Panc1 (cell line): ENCODE results near the gene ANKRD33B. TPM values are rescaled to one million over a fixed set of nuclear protein-coding genes. Genes with fewer than 3 reads are reported as not detected.

ENCODE experiments used
- ATAC-seq: fragments of 200-7000 bp; cut with Tn5 transposase; 2 replicates; pipeline ENCODE4 v1.9.1; 2020; ENCODE audit warnings: mild to moderate bottlenecking, moderate library complexity
- BruUV-seq: library from RNA; stranded (reverse); fragments of 400-500 nt; replicated peaks from 2 replicates; lab custom pipeline; 2021; lab: Mats Ljungman, UMichigan
- CTCF ChIA-PET: fragments of 300-600 bp; sonication (Branson Sonifier 250); formaldehyde crosslinking; loops from one replicate; lab custom pipeline; 2022; ENCODE audit warnings: antibody characterized with exemption; lab: Charles Lee
- POLR2A ChIA-PET: fragments of 300-600 bp; sonication (Branson Sonifier 250); formaldehyde crosslinking; loops from one replicate; lab custom pipeline; 2022; ENCODE audit warnings: antibody characterized with exemption; lab: Charles Lee
- DNase-seq: peaks from one replicate; pipeline ENCODE4 v3.0.0-alpha.2; 2010; ENCODE audit warnings: low read depth, low spot score
- H3K27ac ChIP-seq: 2 replicates; pipeline ENCODE4 v1.5.1; 2011; ENCODE audit warnings: mild to moderate bottlenecking, low read length, inconsistent platforms
- H3K27me3 ChIP-seq: fragments of 200-500 bp; sonication (Bioruptor generic); 2 replicates; pipeline ENCODE4 v1.6.0; 2014; ENCODE audit warnings: low read length, inconsistent platforms; ENCODE audit not compliant: control insufficient read depth, insufficient read depth
- H3K36me3 ChIP-seq: fragments of 200-500 bp; sonication (Bioruptor generic); 2 replicates; pipeline ENCODE4 v1.5.1; 2014; ENCODE audit warnings: inconsistent platforms, mild to moderate bottlenecking, low read length, moderate library complexity; ENCODE audit not compliant: control insufficient read depth, insufficient read depth
- H3K4me1 ChIP-seq: 2 replicates; pipeline ENCODE4 v1.5.1; 2011; ENCODE audit warnings: inconsistent platforms, mild to moderate bottlenecking, low read length, moderate library complexity; ENCODE audit not compliant: control insufficient read depth, insufficient read depth
- H3K4me3 ChIP-seq, 2 experiments: 2 replicates each; pipeline ENCODE4 v1.5.1; 2011 to 2012; ENCODE audit warnings: low read depth in 2 of 2, low read length in 2 of 2, mild to moderate bottlenecking in 2 of 2, inconsistent platforms in 1 of 2, moderate library complexity in 1 of 2
- H3K9me3 ChIP-seq: fragments of 200-500 bp; sonication (Bioruptor generic); 2 replicates; pipeline ENCODE4 v1.5.1; 2014; ENCODE audit warnings: low read depth, mild to moderate bottlenecking, inconsistent platforms, low read length, moderate library complexity; ENCODE audit not compliant: control insufficient read depth, insufficient read depth
- POLR2AphosphoS5 ChIP-seq: IDR thresholded peaks from 2 replicates; pipeline ENCODE4 v1.6.1; 2012; ENCODE audit warnings: mild to moderate bottlenecking, low read depth, low read length, moderate library complexity
- REST ChIP-seq, 2 experiments: IDR thresholded peaks; 2 replicates each; pipeline ENCODE4 v1.6.1; 2011 to 2012; ENCODE audit warnings: low read depth in 2 of 2, control low read depth in 1 of 2, low read length in 1 of 2, mild to moderate bottlenecking in 1 of 2, moderate library complexity in 1 of 2; ENCODE audit not compliant: insufficient read depth in 1 of 2
- SIN3A ChIP-seq: IDR thresholded peaks from 2 replicates; pipeline ENCODE4 v1.6.1; 2012; ENCODE audit warnings: low read depth, mild to moderate bottlenecking, low read length, moderate library complexity, borderline replicate concordance; ENCODE audit not compliant: insufficient read depth
- TCF7L2 ChIP-seq: IDR thresholded peaks from 2 replicates; pipeline ENCODE4 v1.6.1; 2011; ENCODE audit warnings: mild to moderate bottlenecking, low read depth, low read length, inconsistent platforms
- in situ Hi-C: cut with HindIII; loops from 2 replicates; pipeline ENCODE4 v1.10.0; 2016; ENCODE audit warnings: low sequenced_read_pairs, low pct_unique_long_range_greater_than_20kb
- intact Hi-C: fragments of 100-400 bp; cut with micrococcal nuclease; formaldehyde crosslinking; loops from one replicate; pipeline ENCODE4 v1.10.0; 2022; ENCODE audit not compliant: unreplicated experiment
- total RNA-seq: library from RNA; stranded (reverse); gene quantifications from one replicate; pipeline ENCODE4 v1.2.1, GENCODE V29; 2021; ENCODE audit not compliant: unreplicated experiment
- TF ChIP-seq, protein P1 (sequence below): fragments of 450-650 bp; IDR thresholded peaks from 2 replicates; pipeline ENCODE4 v1.5.1; 2017; ENCODE audit warnings: mild to moderate bottlenecking

ANKRD33B gene
- total RNA-seq, 1 experiment from 2014 or later: 19.1 TPM

DNA sequence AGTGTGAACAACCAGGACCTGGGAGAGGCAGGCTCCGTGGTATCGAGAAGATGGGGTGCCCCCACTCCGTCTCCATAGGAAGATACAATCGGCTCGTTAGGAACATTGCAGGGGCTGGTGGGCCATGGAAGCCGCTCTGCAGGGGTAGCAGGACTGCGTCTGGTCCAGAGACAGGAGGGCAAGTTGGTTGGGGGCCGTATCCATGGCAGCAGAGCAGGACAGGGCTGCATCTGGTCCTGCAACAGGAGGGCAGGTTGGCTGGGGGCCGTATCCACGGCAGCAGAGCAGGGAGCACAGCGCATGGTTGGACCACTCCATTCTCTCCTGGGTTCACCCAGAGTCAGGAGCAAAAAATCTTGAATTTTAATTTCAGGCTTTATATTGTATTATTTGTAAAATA, 98.2 kb downstream of the ANKRD33B start:
- no peaks in the 10 kb centered on the region for H3K36me3 ChIP-seq
- no peak overlapping the region for H3K27ac ChIP-seq
- peaks cover 19% of the 10 kb centered on the region for H3K4me1 ChIP-seq
- no TSS peak for BruUV-seq
- in situ Hi-C loops: no loop called here
- H3K9me3 ChIP-seq: no peaks in the 10 kb centered on the region
- CTCF ChIA-PET: interaction anchor here (0.6 kb wide), 1 partner anchor 29 kb away, joined by 3 read pairs; no protein-coding TSS in a partner anchor
- POLR2A ChIA-PET: no interaction called here
- DNase-seq (no peak), ATAC-seq (no peak)
- intact Hi-C loops: no loop called here
- no peak overlapping the region for H3K4me3 ChIP-seq
- TF ChIP-seq REST (IDR thresholded peaks at IDR 0.05; ENCODE audit: insufficient read depth in 1 of 2, low read depth in 2 of 2, low read length in 1 of 2) (no peak), TCF7L2 (no peak), POLR2AphosphoS5 (no peak), SIN3A (no peak)
- TF ChIP-seq, protein P1, sequence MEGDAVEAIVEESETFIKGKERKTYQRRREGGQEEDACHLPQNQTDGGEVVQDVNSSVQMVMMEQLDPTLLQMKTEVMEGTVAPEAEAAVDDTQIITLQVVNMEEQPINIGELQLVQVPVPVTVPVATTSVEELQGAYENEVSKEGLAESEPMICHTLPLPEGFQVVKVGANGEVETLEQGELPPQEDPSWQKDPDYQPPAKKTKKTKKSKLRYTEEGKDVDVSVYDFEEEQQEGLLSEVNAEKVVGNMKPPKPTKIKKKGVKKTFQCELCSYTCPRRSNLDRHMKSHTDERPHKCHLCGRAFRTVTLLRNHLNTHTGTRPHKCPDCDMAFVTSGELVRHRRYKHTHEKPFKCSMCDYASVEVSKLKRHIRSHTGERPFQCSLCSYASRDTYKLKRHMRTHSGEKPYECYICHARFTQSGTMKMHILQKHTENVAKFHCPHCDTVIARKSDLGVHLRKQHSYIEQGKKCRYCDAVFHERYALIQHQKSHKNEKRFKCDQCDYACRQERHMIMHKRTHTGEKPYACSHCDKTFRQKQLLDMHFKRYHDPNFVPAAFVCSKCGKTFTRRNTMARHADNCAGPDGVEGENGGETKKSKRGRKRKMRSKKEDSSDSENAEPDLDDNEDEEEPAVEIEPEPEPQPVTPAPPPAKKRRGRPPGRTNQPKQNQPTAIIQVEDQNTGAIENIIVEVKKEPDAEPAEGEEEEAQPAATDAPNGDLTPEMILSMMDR: no peak
- no peaks in the 10 kb centered on the region for H3K27me3 ChIP-seq

DNA sequence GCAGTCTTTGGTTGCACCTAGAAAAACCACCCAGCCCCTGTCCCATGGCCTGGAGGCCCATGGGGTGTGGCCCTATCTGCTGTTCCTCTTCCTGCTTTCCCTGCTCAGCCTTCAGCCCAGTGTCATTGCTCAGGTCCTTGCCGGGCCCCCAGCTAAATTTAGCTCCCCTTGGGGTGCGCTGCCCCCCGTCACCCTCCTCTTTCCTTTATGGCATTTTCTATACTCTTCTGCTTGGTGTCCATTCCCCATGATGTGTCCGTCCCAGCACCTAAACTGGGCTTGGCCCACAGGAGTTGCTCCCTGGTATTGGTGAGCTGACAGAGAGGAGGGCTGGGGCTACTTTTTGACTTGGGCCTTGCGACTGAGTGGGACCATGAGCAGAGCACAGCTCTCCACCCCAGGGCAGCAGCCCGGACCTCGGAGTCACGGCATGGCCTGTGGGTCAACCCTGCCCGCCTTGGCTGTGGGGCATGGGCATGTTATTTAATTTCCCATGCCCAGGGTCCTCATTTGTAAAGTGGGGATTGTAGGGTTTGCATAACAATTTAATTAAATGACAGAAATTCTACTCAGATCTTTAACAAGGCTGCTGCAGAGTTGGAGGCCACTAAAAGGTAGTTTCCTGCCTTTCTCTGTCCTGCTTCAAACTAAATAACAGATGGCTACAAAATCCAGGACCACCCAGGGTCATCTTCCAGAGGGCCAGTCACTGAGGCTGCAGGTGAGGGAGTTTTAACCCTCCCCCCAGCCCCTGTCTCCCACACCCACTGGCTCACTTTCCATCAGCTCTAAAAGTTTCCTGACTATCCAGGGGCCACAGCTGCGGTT, 99.0 kb downstream of the ANKRD33B start:
- ChIA-PET POLR2A (no interaction called here), CTCF (interaction anchor here (0.6 to 0.7 kb wide), 2 partner anchors 30 to 106 kb away, joined by 3 read pairs; no protein-coding TSS in a partner anchor)
- Histone ChIP-seq H3K9me3 (no peaks in the 10 kb centered on the region), H3K27me3 (no peaks in the 10 kb centered on the region), H3K27ac (peak overlapping the region; percentile 64), H3K4me1 (peaks cover 19% of the 10 kb centered on the region), H3K4me3 (no peak overlapping the region), H3K36me3 (no peaks in the 10 kb centered on the region)
- ATAC-seq: peak; percentile 41
- no TSS peak for BruUV-seq
- intact Hi-C loops: no loop called here
- no peak for DNase-seq
- in situ Hi-C loops: no loop called here
- TF ChIP-seq SIN3A: no peak
